GM19452 (cell line): Measurements from ENCODE around the gene FUZ.

Source experiments
- ATAC-seq: cut with Tn5 transposase; IDR thresholded peaks from one replicate; pipeline ENCODE4 v1.9.1; 2021; ENCODE audit not compliant: unreplicated experiment

The FUZ gene

DNA sequence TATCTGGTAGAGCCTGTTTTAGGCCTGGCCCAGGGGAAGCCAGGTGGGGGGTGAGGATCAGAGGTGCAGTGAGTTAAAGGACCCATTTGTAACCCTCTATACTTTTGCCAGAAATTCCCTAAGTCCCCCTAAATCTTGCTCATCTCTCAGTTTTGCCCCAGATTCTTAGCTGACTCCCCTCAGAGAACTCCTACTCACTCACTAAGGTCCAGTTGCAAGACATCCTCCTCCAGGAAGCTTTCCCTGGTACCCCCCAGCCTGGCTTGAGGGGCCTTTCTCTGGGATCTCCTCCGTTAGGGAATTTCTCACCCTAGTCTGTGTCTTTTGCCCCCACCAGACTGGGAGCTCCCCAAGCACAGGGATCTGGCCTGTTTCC, 51.9 kb downstream of the FUZ start:
- ATAC-seq = no peak

DNA sequence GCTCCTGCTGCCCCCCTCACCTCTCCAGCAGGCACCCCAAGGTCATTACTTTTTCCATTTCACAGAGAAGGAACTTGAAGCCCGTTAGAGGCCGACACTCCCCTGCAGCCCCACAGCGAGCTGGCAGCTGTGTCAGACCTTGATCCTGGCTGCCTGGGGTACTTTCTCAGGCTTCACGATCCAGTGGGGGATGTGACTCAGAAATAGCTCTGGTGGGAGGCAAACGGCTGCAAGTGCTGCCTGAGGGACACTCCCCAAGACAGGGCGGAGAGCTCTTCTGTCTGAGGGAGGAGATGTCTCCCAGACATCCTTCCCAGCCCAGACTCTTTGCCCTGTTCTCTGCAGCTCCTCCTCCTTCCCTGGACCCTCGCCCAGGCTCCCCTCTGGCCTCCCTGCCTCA, 54.8 kb downstream of the FUZ start:
- ATAC-seq = no peak
